OCI-LY1 (cell line): ENCODE results near the gene MICU1.

Experiments used
- H2AFZ ChIP-seq: fragments of 200-600 bp; sonication (generic), shearing (Covaris generic); 2 replicates; pipeline ENCODE4 v1.6.0; 2014; ENCODE audit warnings: antibody characterized with exemption, mild to moderate bottlenecking, low read length
- H3F3A ChIP-seq: fragments of 200-600 bp; sonication (generic), shearing (Covaris generic); 2 replicates; pipeline ENCODE4 v1.6.0; 2014; ENCODE audit warnings: mild to moderate bottlenecking, antibody characterized with exemption, low read length, moderate library complexity; ENCODE audit not compliant: insufficient read depth
- H3K27ac ChIP-seq: fragments of 200-600 bp; sonication (generic); 2 replicates; pipeline ENCODE4 v1.5.1; 2014; ENCODE audit warnings: low read length, mixed run types, mild to moderate bottlenecking, low read depth; ENCODE audit not compliant: poor library complexity, severe bottlenecking
- H3K27me3 ChIP-seq: fragments of 200-600 bp; sonication (generic); 2 replicates; pipeline ENCODE4 v1.6.0; 2014; ENCODE audit warnings: antibody characterized with exemption, mild to moderate bottlenecking, low read length, moderate library complexity; ENCODE audit not compliant: insufficient read depth
- H3K36me3 ChIP-seq: fragments of 200-600 bp; sonication (generic); 2 replicates; pipeline ENCODE4 v1.6.1; 2014; ENCODE audit warnings: mild to moderate bottlenecking, antibody characterized with exemption, low read length, moderate library complexity, mixed read lengths; ENCODE audit not compliant: insufficient read depth
- H3K4me1 ChIP-seq: fragments of 200-600 bp; sonication (generic); 2 replicates; pipeline ENCODE4 v1.5.1; 2014; ENCODE audit warnings: mild to moderate bottlenecking, low read length, moderate library complexity; ENCODE audit not compliant: insufficient read depth, severe bottlenecking
- H3K4me2 ChIP-seq: fragments of 200-600 bp; sonication (generic), shearing (Covaris generic); 2 replicates; pipeline ENCODE4 v1.6.1; 2014; ENCODE audit warnings: low read length
- H3K4me3 ChIP-seq: fragments of 200-600 bp; sonication (generic); 2 replicates; pipeline ENCODE4 v1.5.1; 2014; ENCODE audit warnings: low read length, low read depth, mild to moderate bottlenecking, mixed read lengths; ENCODE audit not compliant: poor library complexity, severe bottlenecking
- H3K79me2 ChIP-seq: fragments of 200-600 bp; shearing (Covaris generic); 2 replicates; pipeline ENCODE4 v1.6.1; 2016; ENCODE audit warnings: mixed run types, low read length, mixed read lengths; ENCODE audit not compliant: insufficient read depth
- H3K9ac ChIP-seq: fragments of 200-600 bp; sonication (generic), shearing (Covaris generic); 2 replicates; pipeline ENCODE4 v1.6.1; 2014; ENCODE audit warnings: mild to moderate bottlenecking, low read length, mixed read lengths
- H3K9me2 ChIP-seq: fragments of 200-600 bp; sonication (generic), shearing (Covaris generic); 2 replicates; pipeline ENCODE4 v1.6.1; 2014; ENCODE audit warnings: low read depth, mild to moderate bottlenecking, low read length, mixed read lengths
- H3K9me3 ChIP-seq: fragments of 200-600 bp; shearing (Covaris generic); 2 replicates; pipeline ENCODE4 v1.6.1; 2014; ENCODE audit warnings: low read length, mixed read lengths
- H4K20me1 ChIP-seq: fragments of 200-600 bp; sonication (generic), shearing (Covaris generic); 2 replicates; pipeline ENCODE4 v1.6.0; 2016; ENCODE audit warnings: mild to moderate bottlenecking, low read length; ENCODE audit not compliant: insufficient read depth
- CTCF ChIP-seq: fragments of 200-600 bp; sonication (generic), shearing (Covaris generic); IDR thresholded peaks from 2 replicates; pipeline ENCODE4 v1.5.1; 2017; ENCODE audit warnings: mild to moderate bottlenecking, antibody characterized with exemption, low read length, moderate library complexity, mixed read lengths
- EZH2 ChIP-seq: fragments of 200-600 bp; sonication (generic), shearing (Covaris generic); IDR thresholded peaks from 2 replicates; pipeline ENCODE4 v1.8.0; 2017; ENCODE audit warnings: borderline replicate concordance, mixed run types, mild to moderate bottlenecking, antibody characterized with exemption, low read length, moderate library complexity, mixed read lengths

MICU1 gene

DNA sequence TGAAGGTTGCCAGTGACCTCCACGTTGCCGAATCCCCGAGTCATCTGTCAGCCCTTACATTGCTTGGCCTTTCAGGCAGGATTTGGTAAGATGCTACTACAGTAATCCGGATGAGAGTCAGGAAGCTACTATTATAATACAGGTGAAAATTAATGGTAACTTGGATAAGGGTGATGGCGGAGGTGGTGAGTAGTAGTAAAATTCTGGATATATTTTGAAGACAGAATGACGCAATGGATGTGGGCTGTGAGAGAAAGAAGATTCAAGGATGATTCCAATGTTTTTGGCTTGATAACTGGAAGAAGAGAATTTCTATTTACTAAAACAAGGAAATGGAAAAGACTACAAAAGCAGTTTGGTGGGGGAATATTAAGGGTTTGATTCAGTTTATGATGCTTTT, 269.8 kb downstream of the MICU1 start:
- Histone ChIP-seq H3K4me3 (no peak overlapping the region), H3F3A (no peaks in the 10 kb centered on the region), H3K4me1 (peaks cover 18% of the 10 kb centered on the region), H3K4me2 (no peak overlapping the region), H3K36me3 (no peaks in the 10 kb centered on the region; the same call in 1 of the 2 replicates), H3K9ac (no peak overlapping the region), H3K27ac (no peak overlapping the region), H3K9me2 (no peaks in the 10 kb centered on the region), H4K20me1 (no peaks in the 10 kb centered on the region), H3K9me3 (no peaks in the 10 kb centered on the region), H3K79me2 (peaks cover 17% of the 10 kb centered on the region), H2AFZ (no peak overlapping the region), H3K27me3 (no peaks in the 10 kb centered on the region)
- TF ChIP-seq EZH2 (no peak), CTCF (no peak)

DNA sequence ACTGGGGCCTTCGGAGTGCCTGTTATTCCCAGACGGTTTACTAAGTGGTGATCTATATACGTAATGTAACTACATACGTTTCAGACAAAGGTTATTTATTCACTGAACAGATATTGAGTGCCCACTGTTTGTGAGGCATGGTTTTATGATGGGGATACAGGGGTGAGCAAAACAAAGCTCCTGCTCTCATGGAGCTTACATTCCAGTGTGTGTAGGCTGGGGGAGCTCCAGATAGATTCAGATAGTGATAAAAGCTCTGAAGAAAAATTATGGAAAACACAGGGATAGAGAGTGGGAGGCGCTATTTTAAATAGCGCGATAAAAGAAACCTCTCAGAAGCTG, 270.7 kb downstream of the MICU1 start:
- Histone ChIP-seq H3K27ac (peak overlapping the region; percentile 15), H3K79me2 (peaks cover 17% of the 10 kb centered on the region), H3K9ac (peak overlapping the region; percentile 99), H3K9me3 (no peaks in the 10 kb centered on the region), H3F3A (no peaks in the 10 kb centered on the region), H4K20me1 (no peaks in the 10 kb centered on the region), H3K4me1 (peaks cover 18% of the 10 kb centered on the region), H2AFZ (peak overlapping the region; percentile 85), H3K4me2 (peak overlapping the region; percentile 89), H3K27me3 (no peaks in the 10 kb centered on the region), H3K4me3 (peak overlapping the region; percentile 95), H3K36me3 (no peaks in the 10 kb centered on the region; the same call in 1 of the 2 replicates), H3K9me2 (no peaks in the 10 kb centered on the region)
- TF ChIP-seq EZH2 (no peak), CTCF (0 out of 2 replicates have a peak, but pooled peaks have one; percentile 1)

DNA sequence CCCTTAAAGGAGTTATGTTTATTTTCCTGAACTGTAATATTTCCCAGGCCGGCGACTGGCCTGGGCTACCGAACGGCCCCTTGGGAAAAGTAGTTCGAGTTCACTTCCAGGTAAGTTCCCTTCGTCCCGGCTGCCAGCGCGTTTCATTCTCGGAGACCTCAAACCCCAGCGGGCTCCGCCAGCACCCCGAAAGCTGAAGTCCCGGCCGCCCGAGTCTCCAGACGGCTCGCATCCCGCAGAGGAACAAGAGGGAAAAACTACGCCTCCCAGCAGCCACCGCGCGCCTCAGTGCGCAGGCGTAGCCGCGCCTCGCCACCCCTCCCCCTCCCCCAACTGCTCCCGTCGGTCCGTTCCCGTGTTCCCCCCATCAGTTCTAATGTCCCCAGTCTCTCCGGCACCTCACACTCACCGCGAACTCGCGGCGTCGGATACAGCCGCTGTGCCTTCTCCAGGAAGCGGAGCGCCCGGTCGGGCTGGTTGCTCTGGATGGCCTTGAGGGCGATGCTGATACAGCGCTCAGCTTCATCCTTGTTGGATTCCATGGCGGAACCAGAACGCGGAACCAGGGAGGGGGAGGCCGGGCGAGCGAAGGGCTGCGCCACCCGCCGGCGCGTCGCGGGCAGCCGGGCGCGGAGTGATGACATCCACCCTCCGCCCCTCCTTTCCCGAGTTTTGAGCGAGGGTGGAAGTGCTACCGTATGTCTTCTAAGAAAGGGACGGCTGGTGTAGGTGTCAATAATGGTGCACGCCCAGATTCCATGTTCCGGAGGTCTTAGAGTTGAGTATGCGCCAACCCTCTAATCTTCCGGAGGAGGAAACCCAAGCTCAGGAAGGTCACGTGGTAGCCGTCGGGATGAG, 271.3 kb downstream of the MICU1 start, which contains the start of gene DNAJB12:
Gene DNAJB12, minus strand, starts transcription at position 564 of the 858 bp plus-strand sequence. Its CDS starts 22 bp downstream, at position 542.
- peak within 1 kb of the TSS; percentile 85 for H2AFZ ChIP-seq
- H3K9ac ChIP-seq: peak within 1 kb of the TSS; percentile 99
- peak within 1 kb of the TSS; percentile 95 for H3K4me3 ChIP-seq
- TF ChIP-seq EZH2 (no peak), CTCF (peak; percentile 7; the same call in 1 of the 2 replicates)
- H3K36me3 ChIP-seq: no peaks in the 10 kb centered on the region; the same call in 1 of the 2 replicates
- H3F3A ChIP-seq: no peaks in the 10 kb centered on the region
- peaks cover 18% of the 10 kb centered on the region for H3K4me1 ChIP-seq
- peaks cover 17% of the 10 kb centered on the region for H3K79me2 ChIP-seq
- H4K20me1 ChIP-seq: no peaks in the 10 kb centered on the region
- no peaks in the 10 kb centered on the region for H3K27me3 ChIP-seq
- no peaks in the 10 kb centered on the region for H3K9me3 ChIP-seq
- no peaks in the 10 kb centered on the region for H3K9me2 ChIP-seq
- H3K4me2 ChIP-seq: peak within 1 kb of the TSS; percentile 89
- peak within 1 kb of the TSS; percentile 87 for H3K27ac ChIP-seq
